ENCODE measurements around the gene GAS7.

GAS7 gene

DNA sequence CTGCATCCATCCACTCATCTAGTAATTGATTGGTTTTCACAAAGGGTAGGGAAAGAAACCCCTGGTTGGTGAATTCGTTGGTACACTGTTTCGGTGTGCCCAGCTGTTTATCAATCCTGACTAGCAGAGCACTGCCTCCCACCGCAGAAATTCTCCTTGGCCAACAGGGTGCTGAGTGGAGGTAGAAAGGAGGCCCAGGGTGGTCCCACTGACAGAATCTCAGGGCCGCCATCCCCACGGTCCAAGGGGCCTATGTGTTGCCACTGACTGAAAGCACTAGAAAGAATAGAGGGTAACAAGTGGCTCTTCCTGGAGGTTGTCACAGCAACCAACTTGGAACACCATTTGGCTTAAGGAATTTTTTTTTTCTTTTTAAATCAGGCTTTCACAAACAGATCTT is 284.9 kb downstream of the GAS7 start:
- H3K4me1 ChIP-seq (ENCODE audit: control insufficient read depth, insufficient read depth, low read length, poor library complexity, severe bottlenecking) = no peaks in the 10 kb centered on the region
- no peak overlapping the region for H3K27ac ChIP-seq (ENCODE audit: low read depth, low read length, severe bottlenecking)
- H3K9me3 ChIP-seq (ENCODE audit: control insufficient read depth, low read length) = no peaks in the 10 kb centered on the region
- H3K36me3 ChIP-seq (ENCODE audit: control insufficient read depth, insufficient read depth, low read length) = peaks cover 31% of the 10 kb centered on the region
- no peak overlapping the region for H3K4me3 ChIP-seq (ENCODE audit: extremely low read depth, insufficient read depth, low read length, poor library complexity, severe bottlenecking)
- WGBS, 2 experiments (ENCODE audit: insufficient coverage in 2 of 2) = 86 to 92% methylated on average over 5 of the region's 5 CpGs

DNA sequence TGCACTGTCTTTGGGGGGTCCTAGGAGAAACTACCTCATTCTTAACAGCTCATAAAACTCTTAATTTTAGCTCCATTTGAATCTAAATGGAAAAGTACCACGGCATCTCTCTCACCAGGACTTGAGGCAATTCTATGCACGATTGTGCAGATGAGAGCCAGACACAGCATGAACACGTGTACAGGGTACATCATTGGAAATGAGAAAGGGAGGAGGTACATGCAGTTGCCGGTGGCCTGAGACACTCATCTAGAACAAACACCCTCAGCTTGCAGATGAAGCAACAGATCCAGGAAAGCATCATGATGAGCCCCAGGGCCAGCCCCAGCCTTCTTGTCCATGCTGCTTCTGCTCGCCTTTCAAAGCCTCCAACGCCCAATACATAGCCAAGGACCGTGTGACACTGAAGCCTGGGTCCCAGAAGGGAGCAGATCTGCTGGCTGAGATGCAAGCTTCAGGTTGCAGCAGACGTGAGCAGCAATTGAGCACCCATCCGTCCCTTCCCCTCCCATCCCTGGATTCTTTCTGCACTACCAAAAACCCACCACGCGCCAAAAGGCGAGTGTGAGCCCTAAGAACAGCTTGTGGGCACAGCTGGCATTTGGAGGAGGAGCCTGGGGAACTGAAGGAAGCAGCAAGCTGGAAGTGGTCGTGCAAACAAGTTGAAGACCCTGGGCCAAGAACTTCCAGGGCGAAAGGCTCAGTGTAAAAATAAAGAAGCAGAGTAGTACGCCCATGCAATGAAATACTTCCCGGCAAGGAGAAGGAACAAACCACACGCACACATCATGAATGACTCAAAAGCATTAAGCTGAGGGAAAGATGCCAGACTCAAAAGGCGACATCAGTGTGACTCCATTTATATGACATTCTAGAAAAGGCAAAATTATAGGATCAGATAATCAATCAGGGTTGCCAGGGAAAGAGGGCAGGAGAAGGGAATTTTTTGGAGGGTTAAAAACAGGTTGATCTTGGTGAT is 286.0 kb downstream of the GAS7 start:
- H3K27ac ChIP-seq (ENCODE audit: low read depth, low read length, severe bottlenecking) = no peak overlapping the region
- no peak overlapping the region for H3K4me3 ChIP-seq (ENCODE audit: extremely low read depth, insufficient read depth, low read length, poor library complexity, severe bottlenecking)
- H3K36me3 ChIP-seq (ENCODE audit: control insufficient read depth, insufficient read depth, low read length) = peaks cover 23% of the 10 kb centered on the region
- 86 to 90% methylated on average over 12 to 15 of the region's 18 CpGs for WGBS, 2 experiments (ENCODE audit: insufficient coverage in 2 of 2)
- H3K4me1 ChIP-seq (ENCODE audit: control insufficient read depth, insufficient read depth, low read length, poor library complexity, severe bottlenecking) = peaks cover 3% of the 10 kb centered on the region
- H3K9me3 ChIP-seq (ENCODE audit: control insufficient read depth, low read length) = no peaks in the 10 kb centered on the region

DNA sequence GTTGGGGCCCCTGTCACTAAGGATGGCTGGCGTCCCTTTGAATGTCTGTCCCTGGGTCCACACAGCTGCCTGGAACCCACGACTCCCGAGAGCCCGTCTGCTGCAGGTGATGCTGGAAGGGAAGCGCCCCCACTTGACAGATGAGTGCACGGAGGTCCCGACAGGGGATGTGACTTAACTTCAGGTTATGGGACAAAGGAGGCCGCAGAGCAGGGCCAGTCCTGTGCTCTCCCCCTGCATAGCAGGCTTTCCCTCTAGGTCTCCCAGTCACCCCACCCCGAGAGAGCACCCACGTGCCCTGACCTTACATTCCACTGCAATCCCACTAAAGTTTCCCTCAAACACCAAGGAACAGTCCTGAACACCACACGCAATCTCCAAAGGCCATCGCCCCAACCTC is 287.3 kb downstream of the GAS7 start:
- no peak overlapping the region for H3K4me3 ChIP-seq (ENCODE audit: extremely low read depth, insufficient read depth, low read length, poor library complexity, severe bottlenecking)
- H3K27ac ChIP-seq (ENCODE audit: low read depth, low read length, severe bottlenecking) = no peak overlapping the region
- WGBS, 2 experiments (ENCODE audit: insufficient coverage in 2 of 2) = 76 to 86% methylated on average over 9 to 12 of the region's 12 CpGs
- H3K4me1 ChIP-seq (ENCODE audit: control insufficient read depth, insufficient read depth, low read length, poor library complexity, severe bottlenecking) = peaks cover 3% of the 10 kb centered on the region
- H3K36me3 ChIP-seq (ENCODE audit: control insufficient read depth, insufficient read depth, low read length) = peaks cover 13% of the 10 kb centered on the region
- H3K9me3 ChIP-seq (ENCODE audit: control insufficient read depth, low read length) = no peaks in the 10 kb centered on the region

DNA sequence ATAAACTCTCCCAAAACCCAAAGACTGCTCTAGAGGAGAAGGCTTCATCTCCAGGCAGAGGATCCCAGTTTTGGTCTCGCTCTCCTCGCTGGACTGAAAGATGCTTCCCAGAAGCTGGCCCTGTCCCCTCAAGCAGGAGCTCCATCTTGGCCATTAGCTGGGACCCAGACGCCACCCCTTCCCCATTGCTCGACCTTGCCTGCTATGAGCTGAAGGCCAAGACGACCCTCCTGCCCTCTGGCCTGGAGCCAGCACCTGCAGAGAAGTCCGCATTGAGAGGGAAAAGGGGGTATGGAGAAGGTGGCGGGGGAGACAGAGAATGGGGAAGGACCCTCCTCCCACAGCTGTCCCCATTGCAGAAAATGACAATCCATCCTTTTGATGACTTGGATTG is 289.8 kb downstream of the GAS7 start:
- H3K9me3 ChIP-seq (ENCODE audit: control insufficient read depth, low read length) = no peaks in the 10 kb centered on the region
- H3K27ac ChIP-seq (ENCODE audit: low read depth, low read length, severe bottlenecking) = no peak overlapping the region
- H3K4me3 ChIP-seq (ENCODE audit: extremely low read depth, insufficient read depth, low read length, poor library complexity, severe bottlenecking) = no peak overlapping the region
- WGBS, 2 experiments (ENCODE audit: insufficient coverage in 2 of 2) = 83 to 89% methylated on average over 4 to 5 of the region's 7 CpGs
- H3K4me1 ChIP-seq (ENCODE audit: control insufficient read depth, insufficient read depth, low read length, poor library complexity, severe bottlenecking) = peaks cover 3% of the 10 kb centered on the region
- H3K36me3 ChIP-seq (ENCODE audit: control insufficient read depth, insufficient read depth, low read length) = no peaks in the 10 kb centered on the region

DNA sequence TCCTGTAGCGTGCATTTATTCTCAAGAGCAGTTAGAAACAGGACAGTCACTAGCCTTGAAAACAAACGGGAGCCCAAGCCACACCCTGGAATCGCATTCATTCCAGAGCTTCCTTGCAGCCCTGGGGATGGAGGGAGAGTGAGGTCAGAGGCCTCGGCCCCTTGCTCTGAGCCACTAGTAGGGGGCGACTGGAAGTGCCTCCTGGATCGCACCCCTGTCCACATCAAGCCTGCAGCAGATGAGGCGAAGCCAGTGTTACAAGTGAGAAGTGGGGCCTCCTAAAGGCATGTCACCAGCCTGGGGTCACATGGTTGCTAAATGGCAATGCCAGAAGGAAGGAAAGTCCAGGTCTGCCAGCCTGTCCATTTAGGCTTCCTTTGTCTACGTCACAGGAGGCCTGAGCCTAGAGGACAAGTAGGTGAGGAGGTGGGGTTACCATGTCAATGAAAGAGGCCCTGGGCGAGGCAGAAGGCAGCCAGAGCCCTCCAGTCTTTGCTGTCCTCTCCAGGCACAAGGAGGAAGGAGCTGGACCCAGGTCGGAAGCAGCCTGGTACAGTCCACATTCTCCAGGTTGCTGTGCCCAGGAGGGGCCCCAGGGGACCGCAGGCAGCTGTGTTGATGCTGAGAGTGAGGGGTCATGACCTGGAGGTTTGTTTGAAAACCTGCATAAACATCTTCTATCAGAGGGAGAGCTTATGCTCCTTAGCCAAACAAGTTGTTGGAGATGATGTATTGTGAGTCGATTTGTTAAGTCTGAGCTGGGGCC is 290.3 kb downstream of the GAS7 start:
- Histone ChIP-seq H3K9me3 (ENCODE audit: control insufficient read depth, low read length) (no peaks in the 10 kb centered on the region), H3K36me3 (ENCODE audit: control insufficient read depth, insufficient read depth, low read length) (no peaks in the 10 kb centered on the region), H3K4me1 (ENCODE audit: control insufficient read depth, insufficient read depth, low read length, poor library complexity, severe bottlenecking) (peaks cover 3% of the 10 kb centered on the region), H3K4me3 (ENCODE audit: extremely low read depth, insufficient read depth, low read length, poor library complexity, severe bottlenecking) (no peak overlapping the region), H3K27ac (ENCODE audit: low read depth, low read length, severe bottlenecking) (no peak overlapping the region)
- 64 to 70% methylated on average over 7 to 11 of the region's 12 CpGs for WGBS, 2 experiments (ENCODE audit: insufficient coverage in 2 of 2)

DNA sequence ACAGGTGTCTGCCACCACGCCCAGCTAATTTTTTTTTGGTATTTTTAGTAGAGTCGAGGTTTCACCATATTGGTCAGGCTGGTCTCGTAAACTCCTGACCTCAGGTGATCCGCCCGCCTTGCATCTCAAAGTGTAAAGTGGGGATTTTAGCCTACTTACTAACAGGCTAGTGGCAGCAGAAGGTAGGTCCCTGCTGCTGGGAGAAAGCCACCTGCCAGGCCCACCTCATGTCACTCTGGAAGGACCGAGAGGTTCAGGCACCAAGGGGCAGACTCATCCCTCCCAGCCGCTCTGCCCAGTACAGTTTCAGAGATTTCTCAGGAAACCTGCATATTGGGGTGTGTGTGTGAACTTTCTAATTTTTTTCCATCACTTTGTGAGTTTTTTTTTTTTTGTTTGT is 291.3 kb downstream of the GAS7 start:
- Histone ChIP-seq H3K27ac (ENCODE audit: low read depth, low read length, severe bottlenecking) (no peak overlapping the region), H3K4me1 (ENCODE audit: control insufficient read depth, insufficient read depth, low read length, poor library complexity, severe bottlenecking) (peaks cover 3% of the 10 kb centered on the region), H3K9me3 (ENCODE audit: control insufficient read depth, low read length) (no peaks in the 10 kb centered on the region), H3K36me3 (ENCODE audit: control insufficient read depth, insufficient read depth, low read length) (no peaks in the 10 kb centered on the region), H3K4me3 (ENCODE audit: extremely low read depth, insufficient read depth, low read length, poor library complexity, severe bottlenecking) (no peak overlapping the region)
- WGBS, 2 experiments (ENCODE audit: insufficient coverage in 2 of 2) = 98% methylated on average over 6 of the region's 7 CpGs; no CpG with 5 or more reads in 1 of the 2 experiments

DNA sequence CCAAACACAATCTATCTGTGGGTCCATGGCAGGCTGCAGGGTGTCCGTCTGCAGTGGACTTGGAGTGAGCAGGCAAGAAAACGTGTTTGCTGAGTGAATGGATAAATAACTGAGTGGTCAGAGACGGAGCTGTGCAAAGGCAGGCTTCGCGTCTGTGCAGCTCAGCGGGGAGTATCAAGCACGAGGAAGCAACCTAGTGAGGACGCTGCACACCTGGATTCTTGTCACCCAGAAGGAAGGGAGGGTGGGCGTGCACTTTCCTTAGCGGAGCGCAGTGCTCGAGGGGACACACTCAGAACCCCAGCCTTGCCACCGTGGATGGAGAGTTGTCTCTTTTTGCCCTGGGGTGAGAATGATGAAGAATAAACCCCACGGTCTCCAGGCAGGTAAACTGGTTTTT is 291.8 kb downstream of the GAS7 start:
- WGBS, 2 experiments (ENCODE audit: insufficient coverage in 2 of 2) = 87 to 92% methylated on average over 11 to 14 of the region's 14 CpGs
- no peaks in the 10 kb centered on the region for H3K36me3 ChIP-seq (ENCODE audit: control insufficient read depth, insufficient read depth, low read length)
- no peak overlapping the region for H3K27ac ChIP-seq (ENCODE audit: low read depth, low read length, severe bottlenecking)
- no peak overlapping the region for H3K4me3 ChIP-seq (ENCODE audit: extremely low read depth, insufficient read depth, low read length, poor library complexity, severe bottlenecking)
- H3K4me1 ChIP-seq (ENCODE audit: control insufficient read depth, insufficient read depth, low read length, poor library complexity, severe bottlenecking) = peaks cover 3% of the 10 kb centered on the region
- no peaks in the 10 kb centered on the region for H3K9me3 ChIP-seq (ENCODE audit: control insufficient read depth, low read length)

DNA sequence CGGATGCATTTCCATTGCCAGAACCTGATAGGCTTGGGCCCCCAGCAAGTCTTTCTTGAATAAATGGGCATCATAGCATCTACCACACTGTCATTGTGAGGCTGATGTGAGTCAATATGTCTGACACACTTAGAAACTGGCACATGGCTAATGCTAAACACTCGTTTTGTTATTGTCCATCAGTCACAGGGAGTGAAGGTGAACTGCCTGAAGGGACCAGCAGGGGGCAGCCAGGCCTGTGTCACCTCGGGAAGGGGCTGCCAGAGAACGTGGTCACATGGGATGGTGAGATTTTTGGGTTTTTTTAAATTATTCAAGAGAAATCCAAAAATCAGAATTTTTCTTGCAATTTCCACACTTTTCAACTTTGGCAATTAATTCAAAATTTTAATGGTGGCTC is 292.5 kb downstream of the GAS7 start:
- no peak overlapping the region for H3K27ac ChIP-seq (ENCODE audit: low read depth, low read length, severe bottlenecking)
- H3K9me3 ChIP-seq (ENCODE audit: control insufficient read depth, low read length) = no peaks in the 10 kb centered on the region
- H3K4me3 ChIP-seq (ENCODE audit: extremely low read depth, insufficient read depth, low read length, poor library complexity, severe bottlenecking) = no peak overlapping the region
- peaks cover 8% of the 10 kb centered on the region for H3K4me1 ChIP-seq (ENCODE audit: control insufficient read depth, insufficient read depth, low read length, poor library complexity, severe bottlenecking)
- 33 to 40% methylated on average over 1 to 2 of the region's 4 CpGs for WGBS, 2 experiments (ENCODE audit: insufficient coverage in 2 of 2)
- H3K36me3 ChIP-seq (ENCODE audit: control insufficient read depth, insufficient read depth, low read length) = no peaks in the 10 kb centered on the region

DNA sequence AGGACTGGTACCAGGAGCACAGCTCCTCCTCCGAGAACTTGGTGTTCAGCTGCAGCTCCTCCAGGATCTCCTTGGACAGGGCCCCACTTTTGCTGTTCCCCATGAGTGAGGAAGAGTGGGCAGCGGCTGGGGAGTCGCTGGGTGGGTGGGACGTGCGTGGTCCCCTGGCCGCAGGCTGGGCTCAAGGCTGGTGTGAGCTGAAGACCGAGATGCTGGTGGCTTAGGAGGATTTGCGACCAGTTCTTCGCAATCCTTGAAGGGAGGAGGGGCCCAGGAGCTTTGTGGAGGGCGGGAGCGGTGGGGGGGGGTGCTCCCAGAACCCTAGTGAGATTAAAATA is 293.4 kb downstream of the GAS7 start, which contains the start of gene RCVRN:
Gene RCVRN (minus strand): TSS at position 194 of the 338 bp plus-strand sequence. CDS start 91 bp downstream, at position 103.
- 84 to 93% methylated on average over 9 to 10 of the region's 11 CpGs for WGBS, 2 experiments (ENCODE audit: insufficient coverage in 2 of 2)
- no peaks in the 10 kb centered on the region for H3K36me3 ChIP-seq (ENCODE audit: control insufficient read depth, insufficient read depth, low read length)
- no peak within 1 kb of the TSS for H3K27ac ChIP-seq (ENCODE audit: low read depth, low read length, severe bottlenecking)
- peaks cover 14% of the 10 kb centered on the region for H3K4me1 ChIP-seq (ENCODE audit: control insufficient read depth, insufficient read depth, low read length, poor library complexity, severe bottlenecking)
- H3K4me3 ChIP-seq (ENCODE audit: extremely low read depth, insufficient read depth, low read length, poor library complexity, severe bottlenecking) = no peak within 1 kb of the TSS
- H3K9me3 ChIP-seq (ENCODE audit: control insufficient read depth, low read length) = no peaks in the 10 kb centered on the region

DNA sequence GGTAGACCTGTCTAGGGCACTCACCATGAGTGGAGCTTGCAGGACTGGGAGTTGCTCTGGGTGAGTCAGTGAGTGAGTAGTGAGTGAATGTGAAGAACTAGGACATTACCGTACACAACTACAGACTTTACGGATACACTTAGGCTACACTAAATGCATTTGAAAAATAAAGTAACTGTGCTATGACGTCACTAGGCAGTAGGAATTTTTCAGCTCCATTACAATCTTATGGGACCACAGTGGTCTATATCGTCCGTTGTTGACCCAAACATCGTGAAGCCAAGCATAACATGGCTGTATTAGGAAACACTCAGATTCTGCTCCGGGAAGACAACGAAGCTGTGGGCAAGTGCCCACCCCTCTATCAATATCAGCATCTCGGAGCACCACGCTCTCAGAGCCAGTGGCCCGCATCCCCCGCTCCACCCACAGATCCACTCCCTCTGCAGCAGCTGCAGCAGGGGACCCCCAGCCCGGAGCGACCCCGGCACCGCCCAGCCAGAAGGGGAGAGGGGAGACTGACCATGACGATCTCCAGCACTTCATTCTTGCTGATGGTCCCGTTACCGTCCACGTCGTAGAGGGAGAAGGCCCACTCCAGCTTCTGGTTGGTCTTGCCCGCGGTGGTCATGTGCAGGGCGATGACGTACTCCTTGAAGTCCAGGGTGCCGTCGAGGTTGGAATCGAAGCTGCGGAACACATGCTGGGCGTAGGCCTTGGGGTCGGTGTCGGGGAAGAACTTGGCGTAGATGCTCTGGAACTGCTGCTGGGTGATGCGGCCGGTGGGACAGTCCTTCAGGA is 293.9 kb downstream of the GAS7 start:
- H3K4me3 ChIP-seq (ENCODE audit: extremely low read depth, insufficient read depth, low read length, poor library complexity, severe bottlenecking) = no peak overlapping the region
- H3K9me3 ChIP-seq (ENCODE audit: control insufficient read depth, low read length) = no peaks in the 10 kb centered on the region
- WGBS, 2 experiments (ENCODE audit: insufficient coverage in 2 of 2) = 95% methylated on average over 27 to 31 of the region's 35 CpGs
- H3K36me3 ChIP-seq (ENCODE audit: control insufficient read depth, insufficient read depth, low read length) = no peaks in the 10 kb centered on the region
- no peak overlapping the region for H3K27ac ChIP-seq (ENCODE audit: low read depth, low read length, severe bottlenecking)
- peaks cover 16% of the 10 kb centered on the region for H3K4me1 ChIP-seq (ENCODE audit: control insufficient read depth, insufficient read depth, low read length, poor library complexity, severe bottlenecking)
